ENCODE measurements around the gene CASQ1. TPM values are rescaled to one million over a fixed set of nuclear protein-coding genes. Genes with fewer than 3 reads are reported as not detected.

The CASQ1 gene
- total RNA-seq, 1 donor from 2014 or later, result not detected

DNA sequence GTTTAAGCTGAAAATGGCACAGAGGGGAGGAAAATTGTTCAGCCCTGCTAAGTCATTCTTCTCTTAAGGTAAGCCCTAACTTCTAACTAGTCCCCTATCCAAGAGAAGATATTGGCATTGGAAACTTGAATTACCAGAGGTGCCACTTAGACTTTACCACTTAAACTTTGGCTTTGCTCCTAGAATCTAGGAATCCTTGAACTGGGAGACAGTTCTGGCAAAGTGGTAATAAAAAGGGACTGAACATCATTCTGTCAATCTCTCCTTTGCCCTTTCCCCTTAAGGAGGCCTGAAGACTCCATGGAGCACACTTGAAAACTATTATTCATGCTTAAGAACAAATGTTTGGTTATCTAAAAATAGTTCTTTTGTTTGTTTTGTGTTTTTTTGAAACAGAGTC, 30.5 kb upstream of the CASQ1 start:
- DNase-seq (ENCODE audit: low read depth), result no peak
- no peak overlapping the region for H3K4me3 ChIP-seq (ENCODE audit: low read depth, low read length)
- TF ChIP-seq, protein P1, sequence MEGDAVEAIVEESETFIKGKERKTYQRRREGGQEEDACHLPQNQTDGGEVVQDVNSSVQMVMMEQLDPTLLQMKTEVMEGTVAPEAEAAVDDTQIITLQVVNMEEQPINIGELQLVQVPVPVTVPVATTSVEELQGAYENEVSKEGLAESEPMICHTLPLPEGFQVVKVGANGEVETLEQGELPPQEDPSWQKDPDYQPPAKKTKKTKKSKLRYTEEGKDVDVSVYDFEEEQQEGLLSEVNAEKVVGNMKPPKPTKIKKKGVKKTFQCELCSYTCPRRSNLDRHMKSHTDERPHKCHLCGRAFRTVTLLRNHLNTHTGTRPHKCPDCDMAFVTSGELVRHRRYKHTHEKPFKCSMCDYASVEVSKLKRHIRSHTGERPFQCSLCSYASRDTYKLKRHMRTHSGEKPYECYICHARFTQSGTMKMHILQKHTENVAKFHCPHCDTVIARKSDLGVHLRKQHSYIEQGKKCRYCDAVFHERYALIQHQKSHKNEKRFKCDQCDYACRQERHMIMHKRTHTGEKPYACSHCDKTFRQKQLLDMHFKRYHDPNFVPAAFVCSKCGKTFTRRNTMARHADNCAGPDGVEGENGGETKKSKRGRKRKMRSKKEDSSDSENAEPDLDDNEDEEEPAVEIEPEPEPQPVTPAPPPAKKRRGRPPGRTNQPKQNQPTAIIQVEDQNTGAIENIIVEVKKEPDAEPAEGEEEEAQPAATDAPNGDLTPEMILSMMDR (conservative IDR thresholded peaks at IDR 0.05; ENCODE audit: low read depth, low read length), result no peak

DNA sequence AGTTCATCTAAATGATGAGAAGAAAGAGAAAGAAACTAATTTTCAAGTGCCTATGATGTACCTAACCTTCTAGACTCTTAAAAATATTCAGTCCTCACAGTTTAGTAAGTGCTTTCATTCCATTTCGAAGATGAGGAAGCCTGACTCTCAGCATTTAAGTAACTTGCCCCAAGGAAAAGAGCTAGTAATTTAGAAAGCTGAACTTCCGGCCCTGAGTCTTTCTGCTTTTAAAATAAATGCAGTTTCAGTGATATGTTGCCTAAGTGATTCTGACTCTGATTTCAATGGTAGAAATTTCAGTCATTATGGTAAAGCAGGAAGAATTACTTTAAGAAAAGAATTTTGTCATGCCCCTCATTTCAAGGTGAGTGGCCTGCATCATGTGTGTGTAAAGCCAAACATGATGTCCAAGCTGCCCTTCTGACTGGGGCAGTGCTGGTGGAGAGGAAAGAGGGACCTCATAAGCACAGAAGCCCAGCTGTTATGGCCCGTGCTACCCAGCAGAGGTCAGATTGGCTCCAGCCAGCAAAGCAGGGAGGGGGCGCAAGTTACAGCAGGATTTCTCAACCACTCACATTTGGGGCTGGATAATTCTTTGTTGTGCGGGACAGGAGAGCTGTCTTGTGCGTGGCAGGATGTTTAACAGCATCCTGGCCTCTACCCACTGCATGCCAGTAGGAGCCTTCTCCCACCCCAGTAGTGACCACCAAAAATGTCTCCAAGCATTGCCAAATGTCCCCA, 28.2 kb upstream of the CASQ1 start:
- no peak overlapping the region for H3K4me3 ChIP-seq (ENCODE audit: low read depth, low read length)
- TF ChIP-seq, protein P1 (conservative IDR thresholded peaks at IDR 0.05; ENCODE audit: low read depth, low read length), result peak; percentile 56
- no peak for DNase-seq (ENCODE audit: low read depth)

DNA sequence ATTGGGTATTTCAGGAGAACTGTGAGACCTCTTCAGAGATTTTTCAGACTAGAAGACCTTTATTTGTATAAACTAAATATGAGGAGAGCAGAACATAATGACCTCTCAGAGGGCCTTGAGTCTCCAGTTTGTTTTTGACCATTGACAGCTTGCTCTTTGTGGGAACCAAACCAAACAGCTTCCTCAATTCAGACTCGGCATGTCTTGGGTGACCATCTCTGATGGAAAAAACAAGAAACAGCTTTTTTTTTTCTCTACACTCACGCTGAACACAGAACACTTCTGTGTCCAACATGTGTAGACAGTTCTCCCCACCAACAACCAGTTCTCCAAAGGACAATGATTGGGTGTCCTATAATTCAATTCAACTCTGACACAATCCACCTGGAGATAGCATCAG, 27.4 kb upstream of the CASQ1 start:
- no peak overlapping the region for H3K4me3 ChIP-seq (ENCODE audit: low read depth, low read length)
- TF ChIP-seq, protein P1 (conservative IDR thresholded peaks at IDR 0.05; ENCODE audit: low read depth, low read length), result no peak
- DNase-seq (ENCODE audit: low read depth), result no peak

DNA sequence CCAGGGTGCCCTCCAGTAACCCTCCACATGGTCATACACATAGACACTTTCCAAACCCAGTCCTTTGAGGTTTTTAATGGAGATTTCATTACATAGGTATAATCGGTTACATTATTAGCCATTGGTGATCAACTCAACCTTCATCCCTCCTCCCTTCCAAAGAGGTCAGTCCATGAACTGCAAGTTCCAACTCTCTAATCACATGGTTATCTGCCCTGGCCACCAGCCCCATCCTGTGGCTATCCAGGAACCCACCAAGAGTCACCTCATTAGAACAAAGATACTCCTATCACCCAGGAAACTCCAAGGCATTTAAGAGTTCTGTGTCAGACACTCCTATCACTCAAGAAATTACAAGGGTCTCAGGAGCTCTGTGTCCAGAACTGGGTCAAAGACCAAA, 26.8 kb upstream of the CASQ1 start:
- TF ChIP-seq, protein P1 (conservative IDR thresholded peaks at IDR 0.05; ENCODE audit: low read depth, low read length), result peak; percentile 51
- no peak for DNase-seq (ENCODE audit: low read depth)
- no peak overlapping the region for H3K4me3 ChIP-seq (ENCODE audit: low read depth, low read length)

DNA sequence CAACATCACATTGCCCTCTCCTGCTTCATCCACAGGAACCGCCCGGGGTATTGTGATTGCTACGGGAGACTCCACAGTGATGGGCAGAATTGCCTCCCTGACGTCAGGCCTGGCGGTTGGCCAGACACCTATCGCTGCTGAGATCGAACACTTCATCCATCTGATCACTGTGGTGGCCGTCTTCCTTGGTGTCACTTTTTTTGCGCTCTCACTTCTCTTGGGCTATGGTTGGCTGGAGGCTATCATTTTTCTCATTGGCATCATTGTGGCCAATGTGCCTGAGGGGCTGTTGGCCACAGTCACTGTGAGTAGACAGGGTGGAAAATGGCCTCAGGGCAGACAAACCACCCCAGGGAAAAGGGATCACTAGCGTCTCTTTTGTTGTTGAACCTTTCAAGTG, 26.3 kb upstream of the CASQ1 start:
- no peak for DNase-seq (ENCODE audit: low read depth)
- H3K4me3 ChIP-seq (ENCODE audit: low read depth, low read length), result no peak overlapping the region
- TF ChIP-seq, protein P1 (conservative IDR thresholded peaks at IDR 0.05; ENCODE audit: low read depth, low read length), result no peak

DNA sequence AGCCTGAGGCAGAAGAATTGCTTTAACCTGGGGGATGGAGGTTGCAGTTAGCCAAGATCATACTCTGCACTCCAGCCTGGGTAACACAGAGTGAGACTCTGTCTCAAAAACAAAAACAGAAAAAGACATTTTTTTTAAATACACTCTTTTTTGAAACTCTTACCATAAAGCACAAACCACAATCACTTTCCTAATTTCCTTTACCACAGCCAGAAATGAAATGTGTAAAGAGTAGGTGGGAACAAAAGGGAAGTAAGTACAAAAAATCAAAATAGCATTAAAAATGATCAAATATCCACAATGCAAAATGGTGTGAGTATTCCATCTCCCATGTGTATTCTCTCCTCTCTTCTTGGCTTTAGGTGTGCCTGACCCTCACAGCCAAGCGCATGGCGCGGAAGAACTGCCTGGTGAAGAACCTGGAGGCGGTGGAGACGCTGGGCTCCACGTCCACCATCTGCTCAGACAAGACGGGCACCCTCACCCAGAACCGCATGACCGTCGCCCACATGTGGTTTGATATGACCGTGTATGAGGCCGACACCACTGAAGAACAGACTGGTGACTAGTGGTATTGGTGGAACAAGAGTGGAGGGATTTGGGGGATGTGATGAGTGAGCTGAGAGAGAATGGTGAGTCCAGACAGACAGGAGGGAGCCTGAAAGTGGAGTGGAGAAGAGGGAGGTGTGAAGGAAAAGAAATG, 24.1 kb upstream of the CASQ1 start:
- TF ChIP-seq, protein P1 (conservative IDR thresholded peaks at IDR 0.05; ENCODE audit: low read depth, low read length), result no peak
- no peak overlapping the region for H3K4me3 ChIP-seq (ENCODE audit: low read depth, low read length)
- no peak for DNase-seq (ENCODE audit: low read depth)

Data from epithelial cell of proximal tubule (primary cell).